ENCODE data around the gene TAT. TPM values are rescaled to one million over a fixed set of nuclear protein-coding genes. Genes with fewer than 3 reads are reported as not detected.
A peak's percentile ranks its signal among the peaks of the same experiment; 100 is the strongest.
"Not testable (repeated sequence)": the region's sequence is repeated elsewhere in the genome, so short reads cannot be mapped to it uniquely, and the experiment has no call there.

Gene TAT
- total and polyA plus RNA-seq, 4 donors: 10.6 to 540 (median 433) TPM

DNA sequence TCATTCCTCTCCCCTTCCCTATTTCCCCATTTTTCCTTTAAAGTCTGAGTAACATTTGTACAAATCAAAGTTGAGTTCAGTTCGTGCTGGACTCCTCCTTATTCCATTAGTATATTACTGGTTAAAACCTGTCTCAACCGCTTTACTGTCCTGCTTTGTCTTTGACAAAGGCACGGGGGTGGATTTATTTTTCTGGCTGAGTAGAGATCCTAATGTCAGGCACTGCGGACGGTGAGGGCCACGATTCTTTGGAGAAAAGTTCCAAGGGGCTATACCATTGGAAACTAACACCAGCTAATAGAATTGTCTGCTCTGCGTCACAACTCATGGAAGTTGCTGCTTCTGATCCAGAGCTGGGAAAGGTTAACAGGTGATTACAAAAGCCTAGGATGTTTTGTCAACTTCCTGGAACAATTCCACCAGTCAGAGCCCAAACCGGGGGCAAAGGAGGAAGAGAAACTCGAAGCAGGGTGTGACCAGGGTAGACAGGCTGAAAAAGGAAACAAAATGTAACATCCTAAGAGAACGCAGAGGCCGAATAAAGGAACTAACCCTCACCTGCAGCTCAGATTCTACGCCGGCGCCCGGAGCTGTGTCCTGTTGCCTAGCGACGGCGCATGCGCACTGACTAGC is 12.4 kb downstream of the TAT start:
- 7% methylated on average over 19 of the region's 19 CpGs for WGBS
- no peak for DNase-seq (ENCODE audit: low spot score)
- TF ChIP-seq RXRA (IDR thresholded peaks at IDR 0.05): peak in 1 of 2 donors; percentile 41
- TF ChIP-seq, protein P1, sequence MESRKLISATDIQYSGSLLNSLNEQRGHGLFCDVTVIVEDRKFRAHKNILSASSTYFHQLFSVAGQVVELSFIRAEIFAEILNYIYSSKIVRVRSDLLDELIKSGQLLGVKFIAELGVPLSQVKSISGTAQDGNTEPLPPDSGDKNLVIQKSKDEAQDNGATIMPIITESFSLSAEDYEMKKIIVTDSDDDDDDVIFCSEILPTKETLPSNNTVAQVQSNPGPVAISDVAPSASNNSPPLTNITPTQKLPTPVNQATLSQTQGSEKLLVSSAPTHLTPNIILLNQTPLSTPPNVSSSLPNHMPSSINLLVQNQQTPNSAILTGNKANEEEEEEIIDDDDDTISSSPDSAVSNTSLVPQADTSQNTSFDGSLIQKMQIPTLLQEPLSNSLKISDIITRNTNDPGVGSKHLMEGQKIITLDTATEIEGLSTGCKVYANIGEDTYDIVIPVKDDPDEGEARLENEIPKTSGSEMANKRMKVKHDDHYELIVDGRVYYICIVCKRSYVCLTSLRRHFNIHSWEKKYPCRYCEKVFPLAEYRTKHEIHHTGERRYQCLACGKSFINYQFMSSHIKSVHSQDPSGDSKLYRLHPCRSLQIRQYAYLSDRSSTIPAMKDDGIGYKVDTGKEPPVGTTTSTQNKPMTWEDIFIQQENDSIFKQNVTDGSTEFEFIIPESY (IDR thresholded peaks at IDR 0.05): no peak
- TF ChIP-seq MAX (IDR thresholded peaks at IDR 0.05): peak; percentile 45
- peak in 1 of 2 donors; percentile 16 for TF ChIP-seq HNF4A (conservative IDR thresholded peaks at IDR 0.05)
- TF ChIP-seq EGR1 (IDR thresholded peaks at IDR 0.05; ENCODE audit: low read depth in 2 of 2): peak in 1 of 2 donors; percentile 50
- peak in 1 of 2 donors; percentile 39 for TF ChIP-seq GABPA (IDR thresholded peaks at IDR 0.05 in 1 of 2, conservative IDR thresholded peaks at IDR 0.05 in 1 of 2)
- peak; percentile 60 for TF ChIP-seq SP1 (IDR thresholded peaks at IDR 0.05)
- no peak for TF ChIP-seq NR2F2 (IDR thresholded peaks at IDR 0.05)
- H3K4me3 ChIP-seq (ENCODE audit: low read depth in 1 of 3, low read length in 3 of 3): peak overlapping the region; percentile 33 to 74 (median 55)
- H3K9me3 ChIP-seq (ENCODE audit: control insufficient read depth in 4 of 4, low read length in 3 of 4): no peaks in the 10 kb centered on the region
- peak overlapping the region; percentile 89 to 93 for H3K27ac ChIP-seq (ENCODE audit: low read depth in 1 of 2, low read length in 2 of 2)
- H3K4me1 ChIP-seq (ENCODE audit: control insufficient read depth in 4 of 4, insufficient read depth in 4 of 4, low read length in 3 of 4): peaks cover 0 to 33% (median 11%) of the 10 kb centered on the region in 4 donors
- H3K36me3 ChIP-seq (ENCODE audit: control insufficient read depth in 4 of 4, insufficient read depth in 3 of 4, low read depth in 1 of 4, low read length in 3 of 4): peaks cover 0 to 19% (median 6%) of the 10 kb centered on the region in 4 donors
- no peaks in the 10 kb centered on the region for H3K27me3 ChIP-seq (ENCODE audit: control insufficient read depth in 4 of 4, insufficient read depth in 4 of 4, low read length in 3 of 4)
- peak overlapping the region in 1 of 2 donors; percentile 68 for H3K9ac ChIP-seq (ENCODE audit: low read depth in 1 of 2, low read length in 2 of 2)

- Histone ChIP-seq H3K9me3 (ENCODE audit: control insufficient read depth in 4 of 4, low read length in 3 of 4) (no peaks in the 10 kb centered on the region), H3K36me3 (ENCODE audit: control insufficient read depth in 4 of 4, insufficient read depth in 3 of 4, low read depth in 1 of 4, low read length in 3 of 4) (peaks cover 0 to 3% (median under 1%) of the 10 kb centered on the region in 4 donors), H3K9ac (ENCODE audit: low read depth in 1 of 2, low read length in 2 of 2) (no peak overlapping the region), H3K4me3 (ENCODE audit: low read depth in 1 of 3, low read length in 3 of 3) (no peak overlapping the region), H3K4me1 (ENCODE audit: control insufficient read depth in 4 of 4, insufficient read depth in 4 of 4, low read length in 3 of 4) (peaks cover 0 to 17% (median 7%) of the 10 kb centered on the region in 4 donors), H3K27me3 (ENCODE audit: control insufficient read depth in 4 of 4, insufficient read depth in 4 of 4, low read length in 3 of 4) (no peaks in the 10 kb centered on the region), H3K27ac (ENCODE audit: low read depth in 1 of 2, low read length in 2 of 2) (no peak overlapping the region)
- WGBS: 96% methylated on average over 1 of the region's 1 CpG
- TF ChIP-seq RXRA (IDR thresholded peaks at IDR 0.05) (no peak), HNF4A (conservative IDR thresholded peaks at IDR 0.05) (no peak), TAF1 (conservative IDR thresholded peaks at IDR 0.05) (no peak), MAX (IDR thresholded peaks at IDR 0.05) (no peak), FOXA2 (IDR thresholded peaks at IDR 0.05) (no peak), RAD21 (IDR thresholded peaks at IDR 0.05) (no peak)
- TF ChIP-seq, protein P1 (IDR thresholded peaks at IDR 0.05): no peak
- no peak for DNase-seq (ENCODE audit: low spot score)
Measured at GRCh38 chr16:71562552-71562951, 14.3 kb downstream of the TAT start.

- not testable (repeated sequence) for H3K27ac ChIP-seq (ENCODE audit: low read depth in 1 of 2, low read length in 2 of 2); H3K9me3 ChIP-seq (ENCODE audit: control insufficient read depth in 4 of 4, low read length in 3 of 4); H3K4me3 ChIP-seq (ENCODE audit: low read depth in 1 of 3, low read length in 3 of 3); H3K9ac ChIP-seq (ENCODE audit: low read depth in 1 of 2, low read length in 2 of 2); H3K27me3 ChIP-seq (ENCODE audit: control insufficient read depth in 4 of 4, insufficient read depth in 4 of 4, low read length in 3 of 4); H3K36me3 ChIP-seq (ENCODE audit: control insufficient read depth in 4 of 4, insufficient read depth in 3 of 4, low read depth in 1 of 4, low read length in 3 of 4); DNase-seq (ENCODE audit: low spot score)
- H3K4me1 ChIP-seq (ENCODE audit: control insufficient read depth in 4 of 4, insufficient read depth in 4 of 4, low read length in 3 of 4): peaks cover 0 to 15% (median 8%) of the 10 kb centered on the region in 4 donors
- WGBS: 84% methylated on average over 8 of the region's 8 CpGs
Measured at GRCh38 chr16:71561886-71562285, 15.0 kb downstream of the TAT start.

Measured in liver (tissue), 9 donors.